HG03064 (cell line): ENCODE measurements around the gene RAVER2.
"Not testable (repeated sequence)": the region's sequence is repeated elsewhere in the genome, so short reads cannot be mapped to it uniquely, and the experiment has no call there.

Source experiments
- ATAC-seq: cut with Tn5 transposase; IDR thresholded peaks from one replicate; pipeline ENCODE4 v1.9.1; 2021; ENCODE audit warnings: low read depth; ENCODE audit not compliant: unreplicated experiment

RAVER2 gene, protein sequence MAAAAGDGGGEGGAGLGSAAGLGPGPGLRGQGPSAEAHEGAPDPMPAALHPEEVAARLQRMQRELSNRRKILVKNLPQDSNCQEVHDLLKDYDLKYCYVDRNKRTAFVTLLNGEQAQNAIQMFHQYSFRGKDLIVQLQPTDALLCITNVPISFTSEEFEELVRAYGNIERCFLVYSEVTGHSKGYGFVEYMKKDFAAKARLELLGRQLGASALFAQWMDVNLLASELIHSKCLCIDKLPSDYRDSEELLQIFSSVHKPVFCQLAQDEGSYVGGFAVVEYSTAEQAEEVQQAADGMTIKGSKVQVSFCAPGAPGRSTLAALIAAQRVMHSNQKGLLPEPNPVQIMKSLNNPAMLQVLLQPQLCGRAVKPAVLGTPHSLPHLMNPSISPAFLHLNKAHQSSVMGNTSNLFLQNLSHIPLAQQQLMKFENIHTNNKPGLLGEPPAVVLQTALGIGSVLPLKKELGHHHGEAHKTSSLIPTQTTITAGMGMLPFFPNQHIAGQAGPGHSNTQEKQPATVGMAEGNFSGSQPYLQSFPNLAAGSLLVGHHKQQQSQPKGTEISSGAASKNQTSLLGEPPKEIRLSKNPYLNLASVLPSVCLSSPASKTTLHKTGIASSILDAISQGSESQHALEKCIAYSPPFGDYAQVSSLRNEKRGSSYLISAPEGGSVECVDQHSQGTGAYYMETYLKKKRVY

DNA sequence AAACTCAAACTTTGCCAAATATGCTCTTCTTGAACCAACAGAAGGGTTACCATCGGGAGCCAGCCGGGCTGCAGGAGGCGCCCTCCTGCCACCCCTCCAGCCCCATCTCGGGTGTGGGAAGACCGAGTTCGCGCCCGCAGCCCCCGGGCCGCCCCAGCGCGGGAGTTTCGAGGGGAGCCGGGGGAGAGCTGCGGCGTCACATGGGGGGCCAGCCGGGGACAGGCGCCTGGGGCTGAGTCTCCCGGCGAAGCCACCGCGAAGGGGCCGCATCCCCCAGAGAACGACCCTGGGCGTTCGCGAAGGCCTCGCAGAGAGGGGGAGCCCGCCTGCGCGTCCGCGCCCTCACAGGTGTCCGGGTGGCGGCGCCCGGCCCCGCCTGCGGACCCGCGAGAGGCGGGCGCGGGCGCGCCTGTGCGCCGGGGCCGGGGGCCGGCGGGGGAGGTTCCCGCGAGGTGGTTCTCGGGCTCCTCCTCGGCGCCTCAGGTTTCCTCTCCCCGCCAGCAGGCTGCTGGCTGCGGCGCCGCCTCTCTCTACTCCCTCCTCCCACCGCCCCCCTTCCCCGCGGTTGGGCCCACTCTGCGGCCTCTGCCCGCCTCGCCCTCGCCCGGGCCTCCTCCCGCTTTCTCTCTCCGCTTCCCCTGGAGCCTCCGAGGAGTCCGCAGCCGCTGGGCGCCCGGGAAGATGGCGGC, at the start of gene RAVER2:
Gene RAVER2, plus strand, starts transcription at position 584 of the 689 bp plus-strand sequence. Its CDS starts 98 bp downstream, at position 682.
- no peak for ATAC-seq

DNA sequence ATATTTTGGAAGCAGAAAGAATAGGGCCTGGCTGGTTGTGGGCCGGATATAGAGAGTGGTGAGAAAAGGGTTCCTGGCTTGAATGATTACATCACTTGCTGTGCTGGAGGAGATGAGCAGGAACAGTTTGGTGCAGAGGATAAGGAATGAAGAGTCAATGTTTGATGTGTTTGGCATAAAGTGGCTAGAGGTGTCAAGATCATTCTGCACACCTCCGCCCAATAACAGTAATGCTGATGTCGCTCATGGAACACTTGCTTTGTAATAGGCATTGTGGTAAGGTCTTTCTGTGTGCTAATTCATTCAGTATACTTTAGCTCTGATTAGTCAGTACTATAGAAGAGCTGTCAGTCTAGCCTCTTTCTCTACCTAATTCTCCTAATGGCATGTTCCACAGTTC, 48.0 kb upstream of the RAVER2 start:
- ATAC-seq = no peak

DNA sequence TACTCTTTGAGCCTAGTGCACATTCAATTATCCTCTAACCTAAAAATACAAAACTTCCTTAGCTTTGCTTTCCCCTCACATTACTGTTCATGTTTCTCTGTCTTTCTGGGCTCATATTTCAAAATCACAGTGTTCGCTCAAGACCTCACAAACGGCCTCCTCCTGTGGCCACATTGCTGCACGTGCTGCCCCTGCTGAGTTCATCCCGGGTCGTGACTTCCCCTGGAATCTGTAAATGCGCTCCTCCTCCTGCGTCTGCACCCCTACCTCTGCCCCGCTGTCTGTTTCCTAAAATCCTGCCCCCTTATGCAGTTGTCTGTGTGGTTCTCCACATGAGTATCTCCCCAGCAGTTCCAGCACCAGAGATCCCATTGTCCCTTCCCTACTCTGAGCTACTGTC, 45.5 kb upstream of the RAVER2 start:
- ATAC-seq = no peak

- ATAC-seq = no peak
Measured at GRCh38 chr1:64701071-64701470, 43.8 kb upstream of the RAVER2 start.

- ATAC-seq = no peak
Measured at GRCh38 chr1:64701886-64702285, 43.0 kb upstream of the RAVER2 start.

DNA sequence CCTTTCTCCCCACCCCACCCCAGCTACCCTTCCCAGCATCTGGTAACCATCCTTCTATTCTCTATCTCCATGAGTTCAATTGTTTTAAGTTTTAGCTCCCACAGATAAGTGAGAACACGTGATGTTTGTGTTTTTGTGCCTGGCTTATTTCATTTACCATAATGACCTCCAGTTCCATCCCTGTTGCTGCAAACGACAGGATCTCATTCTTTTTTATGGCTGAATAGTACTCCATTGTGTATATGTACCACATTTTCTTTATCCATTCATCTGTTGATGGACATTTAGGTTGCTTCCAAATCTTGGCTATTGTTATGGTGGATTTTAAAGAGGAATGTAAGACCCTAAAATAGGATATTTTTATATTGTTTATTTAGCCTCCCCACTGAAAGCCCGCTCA, 42.2 kb upstream of the RAVER2 start:
- not testable (repeated sequence) for ATAC-seq

DNA sequence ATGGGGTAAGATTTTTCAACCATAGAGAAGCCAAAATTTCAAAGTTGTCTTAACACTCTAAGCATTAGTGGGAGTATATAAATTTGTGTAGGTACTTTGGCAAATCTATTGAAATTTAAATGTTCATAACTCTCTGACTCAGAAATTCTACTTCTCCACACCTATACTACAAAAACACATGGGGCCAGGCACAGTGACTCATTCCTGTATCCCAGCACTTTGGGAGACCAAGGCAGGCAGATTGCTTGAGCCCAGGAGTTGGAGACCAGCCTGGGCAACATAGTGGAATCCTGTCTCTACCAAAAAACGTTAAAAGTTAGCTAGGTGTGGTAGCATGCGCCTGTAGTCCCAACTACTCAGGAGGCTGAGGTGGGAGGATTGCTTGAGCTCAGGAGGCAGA, 41.3 kb upstream of the RAVER2 start:
- ATAC-seq = no peak

- no peak for ATAC-seq
Measured at GRCh38 chr1:64705591-64705990, 39.3 kb upstream of the RAVER2 start.

DNA sequence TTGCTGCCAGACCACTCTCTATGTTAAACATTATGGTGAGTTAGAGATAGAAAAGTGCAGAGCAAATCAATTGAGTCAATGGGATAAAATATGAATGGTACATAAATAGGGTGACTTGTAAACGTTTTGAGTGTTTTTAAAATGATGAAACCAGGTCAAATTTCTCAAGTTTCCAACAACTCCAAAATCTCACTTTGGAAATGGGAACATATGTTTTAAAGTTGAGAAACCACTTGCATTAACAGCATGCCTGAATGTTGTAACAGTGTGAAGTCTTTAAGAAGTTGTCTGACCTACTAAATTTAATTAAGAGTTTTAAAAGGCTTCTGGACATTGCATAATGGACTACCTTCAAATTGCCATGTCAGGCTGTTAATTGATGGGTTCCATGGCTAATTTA, 33.6 kb upstream of the RAVER2 start:
- ATAC-seq = no peak

DNA sequence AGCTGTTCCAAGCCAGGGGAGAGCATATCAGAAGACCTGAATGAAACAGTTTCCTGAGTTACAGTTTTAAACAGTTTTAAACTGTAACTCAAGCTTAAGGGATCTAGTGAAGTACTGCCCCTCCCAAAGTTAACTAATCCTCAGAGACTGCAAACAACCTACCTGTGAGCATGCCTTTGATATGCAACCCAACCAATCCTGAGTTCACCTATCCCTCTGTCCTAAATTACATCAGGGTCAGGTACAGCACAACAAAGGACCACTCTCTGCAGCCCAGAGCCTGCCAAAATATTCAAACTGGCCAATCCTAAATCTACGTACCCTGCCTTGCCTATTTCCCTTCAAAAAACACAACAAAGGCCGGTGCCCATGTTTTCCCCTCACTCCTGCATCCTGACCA, 32.8 kb upstream of the RAVER2 start:
- no peak for ATAC-seq

DNA sequence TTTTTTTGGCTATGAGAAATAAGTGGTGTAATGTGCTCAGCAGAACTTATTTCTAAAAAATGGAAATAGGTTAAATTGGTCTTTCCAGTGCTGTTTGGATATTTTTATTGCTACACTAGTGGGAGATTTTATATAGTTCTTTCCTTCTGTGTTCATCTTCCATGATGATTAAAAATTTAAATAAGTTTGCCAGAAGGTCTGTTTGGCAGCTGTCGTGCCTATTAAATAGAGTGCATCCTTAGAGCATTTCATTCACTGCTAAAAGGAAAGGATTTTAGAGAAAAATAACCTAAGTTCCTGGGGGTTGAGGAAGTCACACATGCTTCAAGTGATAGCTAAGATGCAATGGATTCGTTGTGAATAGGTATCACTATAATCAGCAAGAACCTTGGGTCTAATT, 29.7 kb upstream of the RAVER2 start:
- no peak for ATAC-seq

GRCh38 chr1:64721135-64721534, 23.7 kb upstream of the RAVER2 start:
- no peak for ATAC-seq

GRCh38 chr1:64721576-64722145, 23.2 kb upstream of the RAVER2 start:
- ATAC-seq = no peak

DNA sequence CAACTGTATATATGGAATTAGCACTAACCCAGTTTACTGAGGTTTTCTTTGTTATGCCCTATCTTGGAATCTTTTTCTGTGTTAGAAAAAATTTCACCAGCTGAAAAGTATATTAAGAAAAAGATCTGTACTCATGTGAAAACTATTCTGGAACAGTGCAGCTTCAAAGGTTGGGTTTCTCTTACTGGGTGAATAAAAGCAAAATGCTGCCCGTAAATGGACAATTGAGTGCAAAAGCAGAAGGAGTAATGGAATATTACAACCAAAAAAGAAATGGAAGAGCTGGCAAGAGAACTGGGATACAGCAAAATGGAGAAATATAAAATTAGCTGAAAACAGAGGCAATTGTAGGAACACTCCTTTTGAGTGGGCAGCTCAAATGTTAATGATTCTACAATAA, 17.0 kb upstream of the RAVER2 start:
- ATAC-seq = no peak

DNA sequence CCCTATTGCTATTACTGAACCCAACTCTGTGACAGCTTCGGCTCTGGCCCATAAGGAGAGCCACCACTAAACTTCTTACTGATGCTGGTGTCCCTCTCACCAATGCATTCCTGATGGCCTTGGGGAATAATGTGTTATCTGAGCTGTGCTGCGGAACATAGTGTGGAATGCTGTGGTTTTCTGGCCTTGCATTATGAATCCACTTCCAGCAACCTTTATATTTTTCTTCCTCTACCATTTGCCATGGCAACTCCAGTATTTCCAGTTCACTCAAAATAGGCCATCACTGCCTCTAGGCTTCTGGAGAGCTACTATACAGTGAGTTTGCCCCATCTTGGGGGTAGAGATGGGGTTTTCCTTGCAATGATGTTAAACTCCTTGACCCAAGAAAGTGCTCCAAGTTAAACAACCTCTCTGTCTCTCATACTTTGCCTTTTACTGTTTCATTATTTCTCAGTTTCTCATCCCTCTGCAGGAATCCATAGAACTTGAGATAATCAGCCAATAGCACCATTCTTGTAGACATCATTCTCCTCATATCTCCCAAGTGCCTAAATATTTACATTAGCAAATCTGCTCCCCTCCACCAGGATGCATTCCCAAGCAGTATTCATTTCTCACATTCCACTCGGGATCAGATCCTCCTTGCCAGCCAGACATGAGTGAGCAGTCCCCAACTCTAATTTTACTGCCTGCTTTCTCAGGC, 11.1 kb upstream of the RAVER2 start:
- ATAC-seq = no peak

GRCh38 chr1:64734287-64734652, 10.6 kb upstream of the RAVER2 start:
- no peak for ATAC-seq

DNA sequence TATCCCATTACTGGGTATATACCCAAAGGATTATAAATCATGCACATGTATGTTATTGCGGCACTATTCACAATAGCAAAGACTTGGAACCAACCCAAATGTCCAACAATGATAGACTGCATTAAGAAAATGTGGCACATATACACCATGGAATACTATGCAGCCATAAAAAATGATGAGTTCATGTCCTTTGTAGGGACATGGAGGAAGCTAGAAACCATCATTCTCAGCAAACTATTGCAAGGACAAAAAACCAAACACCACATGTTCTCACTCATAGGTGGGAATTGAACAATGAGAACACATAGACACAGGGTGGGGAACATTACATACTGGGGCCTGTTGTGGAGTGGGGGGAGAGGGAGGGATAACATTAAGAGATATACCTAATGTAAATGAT, 4.2 kb upstream of the RAVER2 start:
- not testable (repeated sequence) for ATAC-seq

DNA sequence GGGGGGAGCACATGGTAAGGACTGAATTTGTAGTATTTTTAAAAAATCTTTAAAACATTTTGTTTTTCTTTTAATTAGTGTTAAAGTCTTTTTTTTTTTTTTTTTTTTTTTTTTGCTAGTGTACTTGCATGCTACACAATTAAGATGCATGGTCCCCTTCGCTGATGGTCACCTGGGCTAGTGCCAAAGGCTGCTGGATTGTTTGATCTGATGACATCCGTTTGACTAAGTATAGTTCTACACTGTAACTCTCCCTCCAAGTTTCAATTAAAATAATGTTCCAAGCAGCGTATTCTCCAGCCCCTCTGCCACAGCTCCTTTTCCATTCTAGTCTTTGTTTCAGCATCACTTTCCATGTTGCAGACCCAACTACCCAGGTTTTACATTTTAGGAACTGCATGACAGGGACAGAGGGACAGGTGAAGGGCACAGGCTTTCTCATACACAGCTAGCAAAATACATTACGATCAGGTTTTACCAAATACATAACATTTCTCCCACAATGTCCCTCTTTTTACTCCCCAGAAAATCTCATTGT, 852 bp upstream of the RAVER2 start:
- no peak for ATAC-seq

- ATAC-seq = no peak
Measured at GRCh38 chr1:64745181-64745985, 508 bp downstream of the RAVER2 start.
